Upper lobe of right lung (tissue), 1 donor: ENCODE measurements around the gene CHCHD6. TPM values are rescaled to one million over a fixed set of nuclear protein-coding genes. Genes with fewer than 3 reads are reported as not detected.

ENCODE experiments used
- ATAC-seq: fragments of 200-7000 bp; cut with Tn5 transposase; one replicate; pipeline ENCODE4 v1.9.1; 2020; ENCODE audit warnings: mild to moderate bottlenecking, moderate library complexity
- DNase-seq: peaks from one replicate; pipeline ENCODE4 v3.0.0-alpha.2; 2020
- H3K27ac ChIP-seq: fragments of 200-600 bp; one replicate; pipeline ENCODE4 v1.8.0; 2022
- H3K27me3 ChIP-seq: fragments of 200-600 bp; one replicate; pipeline ENCODE4 v1.8.0; 2022; ENCODE audit warnings: mild to moderate bottlenecking
- H3K36me3 ChIP-seq: fragments of 200-600 bp; one replicate; pipeline ENCODE4 v1.8.0; 2022
- H3K4me1 ChIP-seq: fragments of 200-600 bp; one replicate; pipeline ENCODE4 v1.8.0; 2022
- H3K4me3 ChIP-seq: fragments of 200-600 bp; one replicate; pipeline ENCODE4 v1.8.0; 2022; ENCODE audit warnings: mild to moderate bottlenecking
- H3K9me3 ChIP-seq: fragments of 200-600 bp; one replicate; pipeline ENCODE4 v1.8.0; 2022
- CTCF ChIP-seq: fragments of 200-600 bp; IDR thresholded peaks from one replicate; pipeline ENCODE4 v1.8.0; 2022; ENCODE audit warnings: antibody characterized with exemption
- intact Hi-C: fragments of 100-400 bp; cut with DNase I; formaldehyde crosslinking; loops from one replicate; pipeline ENCODE4 v1.11.0; 2022
- total RNA-seq: library from RNA; stranded (reverse); fragmentation: NEBNext Ultra II Directional; extraction: Animal tissue kit (Norgen Biotek cat#: 25700); gene quantifications from one replicate; pipeline ENCODE4 v1.2.1, GENCODE V29; 2021
- donor health status: DM: no; HTN: yes; CAD: no; lungs with severe emphysema.

Gene CHCHD6
- total RNA-seq, 1 donor from 2014 or later: 17.1 TPM

- peaks cover 17% of the 10 kb centered on the region for H3K4me1 ChIP-seq
- intact Hi-C loops: no loop called here
- no peaks in the 10 kb centered on the region for H3K36me3 ChIP-seq
- H3K9me3 ChIP-seq: no peaks in the 10 kb centered on the region
- no peak for ATAC-seq
- no peaks in the 10 kb centered on the region for H3K27me3 ChIP-seq
- TF ChIP-seq CTCF: no peak
- H3K27ac ChIP-seq: no peak overlapping the region
- DNase-seq: no peak
- H3K4me3 ChIP-seq: no peak overlapping the region
Measured at GRCh38 chr3:126935756-126936509, 231.9 kb downstream of the CHCHD6 start.

- intact Hi-C loops: no loop called here
- Histone ChIP-seq H3K36me3 (no peaks in the 10 kb centered on the region), H3K4me1 (peaks cover 8% of the 10 kb centered on the region), H3K9me3 (no peaks in the 10 kb centered on the region), H3K27me3 (no peaks in the 10 kb centered on the region), H3K27ac (no peak overlapping the region), H3K4me3 (no peak overlapping the region)
- no peak for DNase-seq
- no peak for TF ChIP-seq CTCF
- peak; percentile 14 for ATAC-seq
Measured at GRCh38 chr3:126936853-126937425, 232.9 kb downstream of the CHCHD6 start.

- no peak for DNase-seq
- intact Hi-C loops: no loop called here
- TF ChIP-seq CTCF: no peak
- Histone ChIP-seq H3K9me3 (no peaks in the 10 kb centered on the region), H3K36me3 (no peaks in the 10 kb centered on the region), H3K4me1 (peaks cover 2% of the 10 kb centered on the region), H3K27ac (no peak overlapping the region), H3K4me3 (no peak overlapping the region), H3K27me3 (no peaks in the 10 kb centered on the region)
- ATAC-seq: no peak
Measured at GRCh38 chr3:126937533-126937932, 233.5 kb downstream of the CHCHD6 start.

GRCh38 chr3:126937973-126938372, 233.9 kb downstream of the CHCHD6 start:
- Histone ChIP-seq H3K36me3 (no peaks in the 10 kb centered on the region), H3K4me1 (no peaks in the 10 kb centered on the region), H3K27me3 (no peaks in the 10 kb centered on the region), H3K27ac (no peak overlapping the region), H3K4me3 (no peak overlapping the region), H3K9me3 (no peaks in the 10 kb centered on the region)
- intact Hi-C loops: no loop called here
- no peak for ATAC-seq
- no peak for DNase-seq
- TF ChIP-seq CTCF: no peak

- DNase-seq (no peak), ATAC-seq (no peak)
- Histone ChIP-seq H3K36me3 (no peaks in the 10 kb centered on the region), H3K9me3 (no peaks in the 10 kb centered on the region), H3K27ac (no peak overlapping the region), H3K4me1 (no peaks in the 10 kb centered on the region), H3K27me3 (no peaks in the 10 kb centered on the region), H3K4me3 (no peak overlapping the region)
- TF ChIP-seq CTCF: no peak
- intact Hi-C loops: no loop called here
Measured at GRCh38 chr3:126938520-126939337, 234.7 kb downstream of the CHCHD6 start.
